Measurements from ENCODE around the gene GTPBP2. TPM values are rescaled to one million over a fixed set of nuclear protein-coding genes. Genes with fewer than 3 reads are reported as not detected.
A peak's percentile ranks its signal among the peaks of the same experiment; 100 is the strongest.

GTPBP2 gene, protein sequence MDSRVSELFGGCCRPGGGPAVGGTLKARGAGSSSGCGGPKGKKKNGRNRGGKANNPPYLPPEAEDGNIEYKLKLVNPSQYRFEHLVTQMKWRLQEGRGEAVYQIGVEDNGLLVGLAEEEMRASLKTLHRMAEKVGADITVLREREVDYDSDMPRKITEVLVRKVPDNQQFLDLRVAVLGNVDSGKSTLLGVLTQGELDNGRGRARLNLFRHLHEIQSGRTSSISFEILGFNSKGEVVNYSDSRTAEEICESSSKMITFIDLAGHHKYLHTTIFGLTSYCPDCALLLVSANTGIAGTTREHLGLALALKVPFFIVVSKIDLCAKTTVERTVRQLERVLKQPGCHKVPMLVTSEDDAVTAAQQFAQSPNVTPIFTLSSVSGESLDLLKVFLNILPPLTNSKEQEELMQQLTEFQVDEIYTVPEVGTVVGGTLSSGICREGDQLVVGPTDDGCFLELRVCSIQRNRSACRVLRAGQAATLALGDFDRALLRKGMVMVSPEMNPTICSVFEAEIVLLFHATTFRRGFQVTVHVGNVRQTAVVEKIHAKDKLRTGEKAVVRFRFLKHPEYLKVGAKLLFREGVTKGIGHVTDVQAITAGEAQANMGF
- 100 to 1,000 TPM in 1 of 2 donors, 10 to 100 TPM in 1; 85.4 to 116 TPM for total RNA-seq

- no peaks in the 10 kb centered on the region for H3K9me3 Mint-ChIP-seq
- DNase-seq (ENCODE audit: low spot score) (peak; percentile 99), ATAC-seq (peak; percentile 94 to 96)
- H3K36me3 Mint-ChIP-seq, result peaks cover 4% of the 10 kb centered on the region
- no peaks in the 10 kb centered on the region for H3K27me3 Mint-ChIP-seq
- H3K4me1 Mint-ChIP-seq (ENCODE audit: low read depth in 2 of 2), result peaks cover 34 to 45% of the 10 kb centered on the region in 2 donors
- H3K27ac Mint-ChIP-seq, result peak within 1 kb of the TSS; percentile 79 to 98
- peak within 1 kb of the TSS; percentile 98 for H3K4me3 Mint-ChIP-seq
Observed at GRCh38 chr6:43629104-43629504, at the start of gene GTPBP2. Gene GTPBP2, minus strand, starts transcription at chr6:43629264. Its CDS starts 102 bp downstream, at chr6:43629162.

- Mint-ChIP-seq H3K4me1 (ENCODE audit: low read depth in 2 of 2) (peaks cover 7 to 13% of the 10 kb centered on the region in 2 donors), H3K9me3 (no peaks in the 10 kb centered on the region), H3K4me3 (no peak overlapping the region), H3K27me3 (no peaks in the 10 kb centered on the region), H3K27ac (no peak overlapping the region), H3K36me3 (peaks cover 5% of the 10 kb centered on the region)
- no peak for DNase-seq (ENCODE audit: low spot score)
- no peak for ATAC-seq
Observed at GRCh38 chr6:43678341-43678740, 49.3 kb upstream of the GTPBP2 start.

DNA sequence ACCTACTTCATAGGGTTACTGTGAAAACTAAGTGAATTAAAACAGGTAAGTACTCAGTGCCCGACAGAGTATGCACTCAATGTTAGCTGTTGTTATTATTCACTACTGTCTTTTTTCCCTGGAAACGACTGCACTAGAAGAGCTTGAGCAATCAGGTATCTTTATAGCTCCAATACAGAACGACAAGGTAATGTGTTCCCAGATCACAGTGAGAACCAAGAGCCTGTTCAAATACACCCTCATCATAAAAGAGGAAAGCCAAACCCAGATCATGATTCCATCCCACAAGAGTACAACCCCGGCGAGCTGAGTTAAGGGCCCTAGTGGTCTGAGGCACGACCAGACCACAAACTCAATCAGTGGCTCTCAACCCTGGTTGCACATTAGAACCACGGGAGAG is 48.7 kb upstream of the GTPBP2 start:
- Mint-ChIP-seq H3K9me3 (no peaks in the 10 kb centered on the region), H3K27me3 (no peaks in the 10 kb centered on the region), H3K4me3 (no peak overlapping the region), H3K4me1 (ENCODE audit: low read depth in 2 of 2) (peaks cover 1 to 10% of the 10 kb centered on the region in 2 donors), H3K27ac (no peak overlapping the region), H3K36me3 (peaks cover 5% of the 10 kb centered on the region)
- no peak for ATAC-seq
- DNase-seq (ENCODE audit: low spot score), result no peak

- no peak overlapping the region for H3K4me3 Mint-ChIP-seq
- DNase-seq (ENCODE audit: low spot score), result no peak
- no peaks in the 10 kb centered on the region for H3K9me3 Mint-ChIP-seq
- H3K27ac Mint-ChIP-seq, result no peak overlapping the region
- no peaks in the 10 kb centered on the region for H3K27me3 Mint-ChIP-seq
- peaks cover 5% of the 10 kb centered on the region for H3K36me3 Mint-ChIP-seq
- ATAC-seq, result no peak
- peaks cover 0 to 7% of the 10 kb centered on the region in 2 donors for H3K4me1 Mint-ChIP-seq (ENCODE audit: low read depth in 2 of 2)
Observed at GRCh38 chr6:43676962-43677606, 48.0 kb upstream of the GTPBP2 start.

- Mint-ChIP-seq H3K27me3 (no peaks in the 10 kb centered on the region), H3K9me3 (no peaks in the 10 kb centered on the region), H3K4me3 (no peak overlapping the region), H3K4me1 (ENCODE audit: low read depth in 2 of 2) (no peaks in the 10 kb centered on the region), H3K36me3 (peaks cover 5% of the 10 kb centered on the region), H3K27ac (no peak overlapping the region)
- no peak for ATAC-seq
- DNase-seq (ENCODE audit: low spot score), result no peak
Observed at GRCh38 chr6:43674921-43675320, 45.9 kb upstream of the GTPBP2 start.

GRCh38 chr6:43674291-43674690 is 45.2 kb upstream of the GTPBP2 start:
- ATAC-seq, result no peak
- no peaks in the 10 kb centered on the region for H3K27me3 Mint-ChIP-seq
- H3K36me3 Mint-ChIP-seq, result peaks cover 5% of the 10 kb centered on the region
- no peaks in the 10 kb centered on the region for H3K4me1 Mint-ChIP-seq (ENCODE audit: low read depth in 2 of 2)
- no peaks in the 10 kb centered on the region for H3K9me3 Mint-ChIP-seq
- H3K4me3 Mint-ChIP-seq, result no peak overlapping the region
- no peak overlapping the region for H3K27ac Mint-ChIP-seq
- DNase-seq (ENCODE audit: low spot score), result no peak

DNA sequence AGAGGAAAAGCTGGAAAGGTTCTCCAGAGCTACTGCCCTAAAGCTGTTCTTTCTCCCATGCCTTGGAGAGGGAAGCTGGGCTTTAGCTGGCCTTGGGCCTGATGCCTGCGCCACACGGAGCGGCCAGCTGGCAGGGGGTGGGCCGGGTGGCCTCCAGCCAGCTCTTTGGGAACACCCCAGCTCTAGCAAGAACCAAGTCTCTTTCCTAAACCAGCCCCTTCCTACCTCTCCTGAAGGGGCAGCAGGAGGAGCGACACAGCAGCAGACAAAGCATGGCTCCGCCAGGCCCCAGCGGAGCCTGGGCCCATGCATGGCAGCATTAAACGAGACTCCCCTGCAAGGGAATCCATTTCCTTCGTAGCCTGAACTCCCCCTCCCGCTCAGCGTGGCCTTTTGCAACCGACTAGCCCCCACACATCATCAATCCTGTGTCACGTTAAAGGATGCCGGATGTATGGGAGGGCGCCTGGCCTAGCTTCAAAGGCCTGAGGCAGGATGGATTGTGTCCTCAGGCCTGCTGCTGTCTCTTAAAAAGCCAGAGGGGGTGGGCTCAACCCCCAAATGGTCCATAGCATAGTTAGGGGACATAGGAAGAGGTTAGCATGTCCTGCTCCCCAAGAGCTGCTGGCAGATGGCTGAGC is 44.5 kb upstream of the GTPBP2 start:
- H3K27me3 Mint-ChIP-seq, result no peaks in the 10 kb centered on the region
- H3K36me3 Mint-ChIP-seq, result peaks cover 5% of the 10 kb centered on the region
- no peaks in the 10 kb centered on the region for H3K9me3 Mint-ChIP-seq
- no peak overlapping the region for H3K4me3 Mint-ChIP-seq
- H3K27ac Mint-ChIP-seq, result no peak overlapping the region
- DNase-seq (ENCODE audit: low spot score), result no peak
- ATAC-seq, result no peak
- no peaks in the 10 kb centered on the region for H3K4me1 Mint-ChIP-seq (ENCODE audit: low read depth in 2 of 2)

DNA sequence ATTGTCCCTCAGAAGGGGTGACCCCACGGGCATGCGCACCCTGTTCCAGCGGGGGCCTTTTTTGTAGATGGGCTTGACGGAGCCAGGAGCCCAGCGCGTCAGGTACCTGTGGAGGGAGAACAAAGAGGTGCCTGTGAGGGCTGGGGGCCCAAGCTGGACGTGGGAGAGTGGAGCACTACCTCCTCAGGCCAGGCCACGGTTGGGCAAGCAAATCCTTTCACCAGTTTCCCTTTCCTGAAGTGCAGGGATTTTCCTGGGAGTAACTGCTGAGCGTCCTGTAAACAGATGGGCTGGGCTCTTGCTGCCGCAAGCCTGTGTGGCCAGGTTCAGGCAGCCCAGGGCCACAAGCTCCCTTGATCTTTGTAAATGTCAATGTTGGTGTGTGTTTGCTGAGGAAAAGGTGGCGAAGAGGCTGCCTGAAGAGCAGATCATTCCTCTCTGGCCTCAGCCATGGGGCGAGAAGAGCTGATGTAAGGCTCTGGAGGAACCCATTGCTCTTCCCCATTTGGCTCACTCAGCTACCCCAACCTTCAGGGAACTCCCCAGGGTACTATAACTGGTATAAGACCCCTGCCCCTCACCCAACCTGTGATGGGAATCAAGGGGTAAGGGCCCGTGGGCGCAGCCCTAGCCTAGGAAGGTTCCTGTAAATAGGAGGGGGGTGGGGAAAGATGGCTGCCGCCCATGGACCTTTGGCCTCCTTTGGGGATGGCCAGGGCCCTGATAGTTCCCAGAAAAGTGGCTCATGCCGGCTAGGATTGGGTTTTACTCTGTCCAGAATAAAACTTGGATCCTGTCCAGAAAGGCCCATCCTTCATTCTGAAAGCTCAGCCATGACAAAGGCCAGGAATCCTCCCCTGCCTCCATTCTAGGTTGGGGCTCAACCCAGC is 43.0 kb upstream of the GTPBP2 start:
- H3K27ac Mint-ChIP-seq, result no peak overlapping the region
- DNase-seq (ENCODE audit: low spot score), result no peak
- no peak for ATAC-seq
- H3K27me3 Mint-ChIP-seq, result no peaks in the 10 kb centered on the region
- peaks cover 8 to 11% of the 10 kb centered on the region in 2 donors for H3K4me1 Mint-ChIP-seq (ENCODE audit: low read depth in 2 of 2)
- no peaks in the 10 kb centered on the region for H3K36me3 Mint-ChIP-seq
- H3K4me3 Mint-ChIP-seq, result no peak overlapping the region
- no peaks in the 10 kb centered on the region for H3K9me3 Mint-ChIP-seq

- ATAC-seq (no peak), DNase-seq (ENCODE audit: low spot score) (no peak)
- Mint-ChIP-seq H3K4me1 (ENCODE audit: low read depth in 2 of 2) (peaks cover 10 to 13% of the 10 kb centered on the region in 2 donors), H3K36me3 (no peaks in the 10 kb centered on the region), H3K27ac (no peak overlapping the region), H3K4me3 (no peak overlapping the region), H3K27me3 (no peaks in the 10 kb centered on the region), H3K9me3 (no peaks in the 10 kb centered on the region)
Observed at GRCh38 chr6:43671011-43671800, 42.1 kb upstream of the GTPBP2 start.

DNA sequence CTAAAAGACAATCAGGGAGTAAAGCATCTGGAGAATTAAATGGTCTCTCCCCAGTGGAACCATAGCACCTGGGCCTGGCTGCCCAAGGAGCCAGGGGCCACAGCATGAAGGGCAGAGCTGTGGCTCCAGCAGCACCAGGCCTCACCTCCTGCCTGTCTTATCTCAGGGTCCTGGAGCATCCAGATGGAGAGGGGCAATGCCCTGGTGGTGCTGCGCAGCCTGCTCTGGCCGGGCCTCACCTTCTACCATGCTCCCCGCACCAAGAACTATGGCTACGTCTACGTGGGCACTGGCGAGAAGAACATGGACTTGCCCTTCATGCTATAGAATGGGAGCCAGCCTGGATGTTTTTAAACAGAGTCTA is 41.5 kb upstream of the GTPBP2 start:
- no peaks in the 10 kb centered on the region for H3K27me3 Mint-ChIP-seq
- no peak overlapping the region for H3K4me3 Mint-ChIP-seq
- peaks cover 10 to 13% of the 10 kb centered on the region in 2 donors for H3K4me1 Mint-ChIP-seq (ENCODE audit: low read depth in 2 of 2)
- no peaks in the 10 kb centered on the region for H3K36me3 Mint-ChIP-seq
- no peak for ATAC-seq
- H3K27ac Mint-ChIP-seq, result peak overlapping the region in 1 of 2 donors; percentile 37
- H3K9me3 Mint-ChIP-seq, result no peaks in the 10 kb centered on the region
- no peak for DNase-seq (ENCODE audit: low spot score)

DNA sequence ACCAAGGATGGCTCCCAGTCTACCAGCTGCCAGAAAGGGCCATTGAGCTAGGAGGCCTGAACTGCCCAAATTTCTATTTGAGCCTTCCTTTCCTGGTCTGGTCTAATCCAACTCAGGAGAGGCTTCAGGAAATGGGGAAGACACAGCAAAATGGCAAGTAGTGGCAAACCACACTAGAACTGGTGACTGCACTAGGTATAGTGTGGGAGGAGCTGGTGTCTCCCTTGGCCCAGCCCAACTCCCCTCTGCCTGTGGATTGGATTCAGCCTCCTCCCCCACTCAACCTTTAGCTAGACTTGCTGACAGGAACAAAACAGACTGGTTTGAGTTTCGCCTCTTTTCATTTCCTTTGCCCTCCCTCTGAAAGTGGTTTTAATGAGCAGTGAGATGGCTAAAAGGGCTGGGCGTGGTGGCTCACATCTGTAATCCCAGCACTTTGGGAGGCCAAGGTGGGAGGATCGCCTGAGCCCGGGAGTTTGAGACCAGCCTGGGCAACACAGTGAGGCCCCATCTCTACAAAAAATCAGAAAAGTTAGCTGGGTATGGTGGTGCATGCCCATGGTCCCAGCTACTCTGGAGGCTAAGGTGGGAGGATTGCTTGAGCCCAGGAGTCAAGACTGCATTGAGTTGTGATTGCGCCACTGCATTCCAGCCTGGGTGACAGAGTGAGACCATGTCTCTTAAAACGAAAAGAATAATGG is 41.0 kb upstream of the GTPBP2 start:
- Mint-ChIP-seq H3K27me3 (no peaks in the 10 kb centered on the region), H3K4me1 (ENCODE audit: low read depth in 2 of 2) (peaks cover 10 to 13% of the 10 kb centered on the region in 2 donors), H3K36me3 (no peaks in the 10 kb centered on the region), H3K9me3 (no peaks in the 10 kb centered on the region), H3K27ac (peak overlapping the region in 1 of 2 donors; percentile 37), H3K4me3 (no peak overlapping the region)
- DNase-seq (ENCODE audit: low spot score) (no peak), ATAC-seq (no peak)
